NCI-H1048 (cell line): ENCODE data around the gene A1BG.

Experiments
- DNase-seq: peaks from one replicate; lab custom pipeline; 2025; lab: John Stamatoyannopoulos, UW

Gene A1BG, protein sequence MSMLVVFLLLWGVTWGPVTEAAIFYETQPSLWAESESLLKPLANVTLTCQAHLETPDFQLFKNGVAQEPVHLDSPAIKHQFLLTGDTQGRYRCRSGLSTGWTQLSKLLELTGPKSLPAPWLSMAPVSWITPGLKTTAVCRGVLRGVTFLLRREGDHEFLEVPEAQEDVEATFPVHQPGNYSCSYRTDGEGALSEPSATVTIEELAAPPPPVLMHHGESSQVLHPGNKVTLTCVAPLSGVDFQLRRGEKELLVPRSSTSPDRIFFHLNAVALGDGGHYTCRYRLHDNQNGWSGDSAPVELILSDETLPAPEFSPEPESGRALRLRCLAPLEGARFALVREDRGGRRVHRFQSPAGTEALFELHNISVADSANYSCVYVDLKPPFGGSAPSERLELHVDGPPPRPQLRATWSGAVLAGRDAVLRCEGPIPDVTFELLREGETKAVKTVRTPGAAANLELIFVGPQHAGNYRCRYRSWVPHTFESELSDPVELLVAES

DNA sequence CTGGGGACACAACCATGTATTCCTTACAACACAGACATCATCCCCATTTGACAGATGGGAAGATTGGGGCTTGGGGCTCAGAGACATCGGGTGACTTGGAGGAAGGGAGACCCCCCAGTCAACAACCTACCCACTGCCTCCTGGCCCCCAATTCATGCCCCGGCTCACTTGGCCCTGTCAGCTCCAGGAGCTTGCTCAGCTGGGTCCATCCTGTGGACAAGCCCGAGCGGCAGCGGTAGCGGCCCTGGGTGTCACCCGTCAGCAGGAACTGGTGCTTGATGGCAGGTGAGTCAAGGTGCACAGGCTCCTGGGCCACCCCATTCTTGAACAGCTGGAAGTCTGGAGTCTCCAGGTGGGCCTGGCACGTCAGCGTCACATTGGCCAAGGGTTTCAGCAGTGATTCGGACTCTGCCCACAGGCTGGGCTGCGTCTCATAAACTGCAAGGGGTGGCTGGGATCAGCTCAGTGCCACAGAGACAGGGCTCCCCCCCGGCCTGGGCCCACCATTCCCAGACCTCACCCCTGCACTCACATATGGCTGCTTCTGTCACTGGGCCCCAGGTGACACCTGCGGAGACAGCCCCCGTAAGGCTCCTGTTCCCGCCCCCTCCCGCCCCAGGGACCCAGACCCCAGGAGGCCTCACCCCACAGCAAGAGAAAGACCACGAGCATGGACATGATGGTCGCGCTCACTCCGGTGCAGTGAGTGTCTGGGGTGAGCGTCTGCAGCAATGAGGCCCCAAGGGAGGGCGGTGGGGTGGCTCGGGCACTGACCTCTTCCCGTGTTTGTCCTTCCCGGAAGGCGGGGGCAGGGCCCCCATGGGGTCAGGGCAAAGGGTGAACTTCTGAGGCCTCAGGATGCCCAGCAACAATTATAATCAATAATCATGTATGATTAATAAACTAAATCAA lies at the start of gene A1BG:
Gene A1BG (minus strand): TSS at position 733 of the 912 bp plus-strand sequence. CDS start 55 bp downstream, at position 678.
- no peak for DNase-seq

DNA sequence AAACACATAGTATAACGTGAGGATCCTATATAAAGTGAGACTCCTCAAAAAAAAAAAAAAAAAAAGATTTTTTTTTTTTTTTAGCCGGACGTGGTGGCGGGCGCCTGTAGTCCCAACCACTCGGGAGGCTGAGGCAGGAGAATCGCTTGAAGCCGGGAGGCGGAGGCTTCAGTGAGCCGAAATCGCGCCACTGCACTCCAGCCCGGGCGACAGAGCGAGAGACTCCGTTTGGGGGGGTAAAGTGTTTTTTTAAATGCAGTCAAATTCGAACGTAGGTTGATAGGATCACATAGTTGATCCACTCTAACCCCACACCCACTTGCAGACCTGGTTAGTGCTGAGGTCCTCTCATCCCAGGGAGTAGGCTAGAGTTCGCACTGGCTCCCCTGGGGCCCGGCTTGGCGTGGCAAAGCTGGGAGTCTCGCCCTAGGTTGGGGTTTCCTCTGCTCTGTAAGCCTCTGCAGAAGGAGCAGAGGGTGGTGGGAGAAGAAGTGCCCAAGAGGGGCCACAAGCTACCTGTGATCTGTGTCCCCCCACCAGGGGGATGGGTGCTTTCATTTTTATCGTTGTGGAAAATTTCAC lies 48.6 kb upstream of the A1BG start:
- DNase-seq, result no peak

DNA sequence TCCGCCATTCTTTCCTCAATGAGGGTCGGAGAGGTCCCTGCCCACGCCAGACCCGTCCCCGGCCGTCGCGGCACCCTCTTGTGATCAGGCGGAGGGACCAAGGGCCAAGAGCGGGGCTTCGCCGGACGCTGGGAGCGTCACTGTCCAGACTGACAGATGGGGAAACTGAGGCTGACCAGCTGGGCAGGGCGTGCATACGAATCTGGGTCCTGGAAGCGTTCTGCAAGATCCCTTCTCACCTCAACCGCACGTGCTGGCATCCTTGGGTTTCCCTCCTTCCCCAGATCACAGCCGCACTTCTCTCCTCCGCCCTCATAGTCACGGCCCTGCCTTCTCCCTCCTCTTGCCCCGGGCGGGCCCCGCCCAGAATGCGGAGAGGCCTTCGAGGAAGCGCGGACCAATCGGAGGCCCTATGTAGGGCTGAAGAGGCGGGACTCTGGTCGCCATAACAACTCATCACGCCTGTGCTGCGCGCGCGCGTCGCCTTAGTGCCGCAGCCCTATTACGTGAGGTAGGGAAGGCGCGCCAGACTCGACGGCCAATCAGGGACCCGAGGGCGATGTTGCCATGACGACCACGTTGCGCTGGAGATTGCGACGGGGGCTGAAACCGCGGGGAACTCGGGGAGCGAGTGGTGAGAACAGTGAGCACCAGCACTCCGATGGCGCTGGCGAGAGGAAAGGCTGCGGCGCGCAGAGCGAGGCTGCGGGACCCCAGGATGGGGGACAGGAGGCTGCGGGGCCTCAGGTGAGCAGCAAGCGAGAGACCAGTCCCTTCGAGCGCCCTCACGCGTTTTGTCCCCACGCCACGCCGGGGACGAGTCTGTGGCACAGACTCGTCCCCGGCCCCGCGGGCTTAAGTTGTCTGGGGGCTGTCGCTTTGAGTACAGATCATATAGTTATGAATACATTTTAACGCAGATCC lies 47.9 kb upstream of the A1BG start:
- peak; percentile 99 for DNase-seq

DNA sequence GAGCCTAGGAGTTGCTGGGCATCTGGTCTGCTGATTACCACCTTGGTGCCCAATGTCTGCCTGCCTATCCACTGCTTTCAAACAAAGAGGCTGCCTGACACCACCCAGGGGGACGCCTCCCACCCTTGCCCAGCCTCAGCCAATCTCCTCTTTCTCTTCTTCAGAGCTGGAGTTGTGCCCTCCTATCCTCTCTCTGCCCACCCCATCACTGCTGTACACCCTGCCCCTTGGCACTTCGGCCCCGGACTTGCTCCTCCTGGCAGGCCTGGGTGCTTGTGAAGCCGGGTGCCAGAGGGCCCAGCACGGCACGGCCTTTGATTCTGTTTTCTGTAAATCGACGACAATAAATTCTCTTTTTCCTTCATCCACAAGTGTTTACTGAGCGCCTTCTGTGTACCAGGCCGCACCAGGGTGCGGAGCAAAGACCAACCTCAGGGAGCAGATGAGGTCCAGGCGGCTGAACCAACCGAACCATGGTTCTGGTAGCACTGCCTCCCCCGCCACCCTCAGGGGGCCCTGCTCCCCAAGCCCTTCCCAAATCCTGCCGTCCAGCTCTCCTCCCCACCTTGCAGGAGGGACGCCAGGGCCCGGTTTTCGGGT lies 47.1 kb upstream of the A1BG start:
- DNase-seq, result no peak

DNA sequence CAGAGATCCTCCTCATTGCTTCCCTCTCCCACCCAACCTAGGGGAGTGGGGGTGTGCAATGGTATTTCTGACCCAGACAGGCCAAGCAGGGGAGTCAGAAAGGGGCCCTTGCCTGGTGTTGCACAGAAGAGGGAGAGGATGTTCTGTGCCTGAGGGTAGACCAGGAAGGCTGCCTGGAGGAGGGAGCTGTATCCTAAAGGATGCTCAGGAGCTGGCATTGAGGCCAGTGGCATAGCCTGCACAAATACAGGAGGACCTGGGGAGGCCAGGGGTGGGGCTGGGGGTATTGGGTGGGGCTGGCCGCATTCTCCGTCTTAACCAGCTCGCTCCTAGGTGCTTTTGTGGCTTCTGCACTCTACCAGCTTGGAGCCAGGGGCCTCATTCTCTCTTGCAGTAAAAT lies 46.6 kb upstream of the A1BG start:
- no peak for DNase-seq

DNA sequence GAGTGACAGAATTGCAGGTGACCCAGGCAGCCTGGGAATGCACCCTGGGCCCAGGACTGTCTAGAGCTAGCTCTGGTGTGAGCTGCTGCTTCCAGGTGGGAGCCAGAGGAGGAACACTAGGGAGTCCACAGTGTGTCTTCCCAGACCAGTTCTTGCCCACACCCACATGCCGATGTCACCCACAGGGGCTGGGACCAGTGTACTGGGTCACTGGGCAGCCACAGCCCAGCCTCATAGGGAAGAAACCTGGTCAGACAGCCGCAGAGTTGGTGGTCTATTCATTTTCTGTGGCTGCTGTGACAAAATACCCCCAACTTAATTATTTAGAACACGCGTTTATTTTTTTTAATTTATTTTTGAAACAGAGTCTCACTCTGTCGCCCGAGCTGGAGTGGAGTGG lies 45.3 kb upstream of the A1BG start:
- no peak for DNase-seq

DNA sequence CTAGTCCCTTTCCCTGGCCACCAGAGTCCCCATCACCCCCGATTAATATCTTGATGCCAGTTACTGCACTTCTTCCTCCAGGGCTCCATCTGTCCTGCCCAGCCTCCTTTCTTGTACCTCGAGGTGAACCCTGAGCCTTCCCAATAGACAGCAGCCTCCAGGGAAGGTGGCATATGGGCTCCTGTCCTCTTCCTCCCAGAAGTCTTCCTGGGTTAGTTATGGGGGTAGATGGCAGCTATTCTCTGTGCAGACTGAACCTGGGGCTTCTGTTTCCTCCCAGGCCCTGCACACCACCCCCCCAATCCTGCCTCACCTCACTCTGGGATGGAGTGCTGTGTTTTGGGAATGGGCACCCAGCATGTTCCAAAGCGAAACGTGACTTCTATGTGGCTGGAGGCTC lies 44.8 kb upstream of the A1BG start:
- no peak for DNase-seq

DNA sequence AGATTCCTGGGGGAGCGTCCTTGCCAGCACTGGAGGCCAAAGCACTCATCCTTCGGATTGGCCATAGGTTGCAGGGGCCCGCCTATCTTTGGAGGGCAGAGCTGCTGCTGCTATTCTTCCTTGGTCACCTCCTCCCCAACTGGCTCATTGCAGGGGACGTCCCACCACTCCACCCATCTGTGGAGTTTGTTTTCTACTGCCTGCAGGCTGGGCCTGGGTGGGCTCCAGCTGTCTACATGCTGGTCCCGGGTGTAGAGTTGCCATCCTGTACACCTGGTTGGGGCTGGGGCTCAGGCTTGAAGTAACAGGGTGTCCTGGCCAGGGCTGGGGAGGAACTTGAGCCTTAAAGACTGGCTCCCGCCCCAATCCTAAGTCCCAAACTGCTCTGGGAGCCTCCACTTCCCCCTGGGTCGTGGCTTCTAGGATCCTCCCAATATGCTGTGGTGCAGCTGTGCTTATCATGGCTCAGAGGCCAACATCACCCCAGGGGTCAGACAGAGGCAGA lies 44.3 kb upstream of the A1BG start:
- no peak for DNase-seq

DNA sequence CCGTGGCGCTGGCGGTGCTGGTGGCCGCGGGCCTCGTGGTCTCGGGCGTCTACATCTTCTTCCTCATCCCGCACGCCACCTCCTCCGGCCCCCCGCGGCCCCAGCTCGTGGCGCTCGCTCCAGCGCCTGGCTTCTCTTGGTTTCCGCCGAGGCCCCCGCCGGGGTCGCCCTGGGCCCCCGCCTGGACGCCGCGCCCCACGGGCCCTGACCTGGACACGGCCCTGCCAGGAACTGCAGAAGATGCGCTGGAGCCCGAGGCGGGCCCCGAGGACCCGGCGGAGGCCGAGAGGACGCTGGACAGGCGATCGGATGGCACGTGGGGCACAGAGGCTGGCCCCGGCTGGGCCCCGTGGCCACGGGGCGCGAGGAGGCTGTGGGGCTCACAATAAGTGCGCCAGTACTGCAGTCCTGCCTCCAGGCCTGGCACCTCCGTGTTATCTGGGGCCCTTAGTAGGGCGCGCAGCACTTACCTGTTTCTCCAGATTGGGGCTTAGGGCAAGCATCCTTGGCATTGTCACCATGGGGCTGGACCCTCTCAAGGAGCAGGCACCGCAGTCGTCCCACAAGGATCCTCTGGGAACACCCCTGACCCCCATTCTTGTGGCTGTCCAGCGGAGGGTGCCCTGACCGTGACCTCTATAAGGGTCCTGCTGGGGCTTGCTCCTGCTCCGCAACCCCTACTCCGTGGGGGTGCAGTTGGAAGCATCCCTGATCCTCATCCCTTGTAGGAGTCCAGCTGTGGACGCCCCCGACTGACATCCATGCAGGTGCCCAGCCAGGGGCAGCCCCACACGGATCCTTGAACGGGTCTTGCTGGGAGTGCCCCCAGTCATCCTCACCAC lies 43.6 kb upstream of the A1BG start:
- DNase-seq, result no peak

DNA sequence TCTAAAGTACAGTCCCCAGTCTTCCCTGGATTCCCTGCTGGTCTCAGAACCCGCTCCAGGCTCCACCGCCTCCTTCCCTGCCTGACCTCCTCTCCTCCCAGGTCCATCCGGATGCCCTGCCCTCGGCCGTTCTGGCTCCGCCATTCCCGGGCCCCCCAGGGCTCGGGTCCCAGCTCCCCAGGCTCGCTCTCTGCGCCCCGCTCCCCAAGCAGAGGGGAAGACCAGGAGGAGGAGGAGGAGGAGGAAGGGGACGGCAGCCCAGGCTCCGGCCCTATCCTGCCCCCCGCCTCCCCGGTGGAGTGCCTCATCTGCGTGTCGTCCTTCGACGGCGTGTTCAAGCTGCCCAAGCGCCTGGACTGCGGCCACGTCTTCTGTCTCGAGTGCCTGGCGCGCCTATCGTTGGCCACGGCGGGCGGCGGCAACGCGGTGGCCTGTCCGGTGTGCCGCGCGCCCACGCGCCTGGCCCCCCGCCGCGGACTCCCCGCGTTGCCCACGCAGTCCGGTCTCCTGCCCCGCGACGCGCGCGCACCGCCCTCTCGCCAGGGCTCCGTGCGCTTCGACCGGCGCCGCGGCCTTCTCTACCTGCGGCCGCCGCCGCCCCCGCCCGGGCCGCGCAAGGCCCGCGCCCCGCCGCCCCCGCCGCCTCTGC lies 42.8 kb upstream of the A1BG start:
- DNase-seq, result no peak

DNA sequence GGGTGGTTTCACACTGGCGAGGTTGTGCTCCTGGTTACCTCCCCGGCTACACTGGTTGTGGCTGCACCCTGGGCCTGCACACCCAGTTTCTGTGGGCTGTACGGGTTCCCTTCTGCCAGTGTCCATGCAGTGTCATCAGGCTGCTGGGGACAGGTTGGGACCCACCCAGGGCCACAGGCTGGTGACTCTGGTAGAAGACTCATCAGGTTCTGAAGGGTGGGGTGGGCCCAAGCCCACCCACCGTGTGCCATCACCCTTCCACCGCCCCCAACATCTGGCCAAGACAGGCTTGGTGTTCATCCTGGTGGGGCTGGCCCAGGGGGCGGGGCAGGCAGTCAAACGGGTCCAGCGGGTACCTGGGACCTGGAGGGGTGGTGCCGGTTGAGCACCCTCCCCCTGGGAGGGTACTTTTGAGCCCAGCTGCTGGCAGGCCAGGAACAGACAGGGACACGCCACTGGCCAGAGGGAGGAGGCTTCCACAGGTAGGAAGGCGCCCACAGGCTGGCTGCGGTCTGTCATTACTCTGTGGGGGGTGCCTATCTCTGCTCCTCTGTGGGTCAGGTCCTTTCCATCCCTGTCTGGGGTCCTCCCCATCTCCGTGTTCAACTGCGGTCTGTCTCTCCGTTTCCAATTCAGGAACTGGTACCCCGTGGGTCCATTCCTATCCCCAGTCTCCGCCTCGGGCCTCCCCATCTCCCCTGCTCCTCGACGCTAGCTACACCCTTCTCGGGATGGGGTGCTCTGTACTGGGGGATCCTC lies 42.1 kb upstream of the A1BG start, which contains the start of gene RNF225:
Gene RNF225 (plus strand): TSS at position 437 of the 759 bp plus-strand sequence. CDS start 434 bp downstream, outside the sequence.
- no peak for DNase-seq

DNA sequence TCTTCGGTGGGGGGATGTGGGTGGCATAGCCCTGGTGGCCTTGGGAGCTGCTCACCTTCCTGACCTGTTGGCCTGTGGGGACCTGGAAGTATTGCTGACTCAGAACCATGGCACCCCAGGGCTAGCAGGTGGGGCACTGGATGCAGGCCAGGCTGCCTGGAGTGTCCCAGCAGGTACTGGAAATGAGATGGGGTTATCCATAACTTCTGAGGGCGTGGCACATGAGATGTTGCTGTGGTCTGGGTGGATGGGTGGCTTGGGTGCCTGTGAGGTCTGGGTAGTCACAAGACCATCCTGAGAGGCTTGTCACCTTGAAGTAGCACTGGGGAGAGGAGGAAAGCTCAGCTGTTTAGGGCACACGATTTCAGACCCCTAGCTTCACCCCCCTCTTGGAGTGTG lies 41.5 kb upstream of the A1BG start:
- DNase-seq, result no peak

DNA sequence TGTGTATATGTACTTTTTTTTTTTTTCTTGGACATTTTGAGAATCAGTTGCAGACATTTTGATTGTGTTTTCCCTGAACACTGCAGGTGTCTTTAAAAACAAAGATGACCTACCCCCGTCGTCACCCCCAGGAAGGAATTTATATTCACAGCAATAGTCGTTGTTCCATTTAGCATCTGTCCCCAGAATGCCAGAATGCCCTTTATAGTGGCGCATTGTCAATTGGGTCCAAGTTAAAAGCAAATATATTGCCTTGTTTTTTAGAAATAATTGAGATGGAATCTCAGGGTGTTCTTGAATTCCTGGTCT lies 40.4 kb upstream of the A1BG start:
- DNase-seq, result no peak

DNA sequence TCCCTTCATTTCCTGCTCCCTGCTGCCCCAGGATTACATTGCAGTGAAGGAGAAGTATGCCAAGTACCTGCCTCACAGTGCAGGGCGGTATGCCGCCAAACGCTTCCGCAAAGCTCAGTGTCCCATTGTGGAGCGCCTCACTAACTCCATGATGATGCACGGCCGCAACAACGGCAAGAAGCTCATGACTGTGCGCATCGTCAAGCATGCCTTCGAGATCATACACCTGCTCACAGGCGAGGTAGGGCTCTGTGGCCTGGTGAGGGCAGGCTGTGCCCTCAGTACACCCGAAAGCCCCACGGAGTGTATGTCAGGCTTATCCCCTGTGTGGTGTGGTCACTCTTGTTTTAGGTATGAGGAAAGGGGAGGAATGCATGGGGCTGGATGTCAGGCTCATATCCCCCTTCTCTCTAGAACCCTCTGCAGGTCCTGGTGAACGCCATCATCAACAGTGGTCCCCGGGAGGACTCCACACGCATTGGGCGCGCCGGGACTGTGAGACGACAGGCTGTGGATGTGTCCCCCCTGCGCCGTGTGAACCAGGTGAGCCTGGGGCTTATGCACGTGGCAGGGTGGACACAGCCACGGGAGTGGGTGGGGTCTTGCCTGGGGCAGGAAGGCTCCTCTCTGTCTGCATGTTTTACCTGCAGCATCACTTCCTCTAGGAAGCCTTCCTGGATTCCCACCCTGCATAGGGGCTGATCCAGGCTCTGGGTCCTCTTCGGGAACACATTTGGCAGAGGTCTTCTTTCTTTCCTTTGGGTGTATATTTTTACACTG lies 39.8 kb upstream of the A1BG start:
- DNase-seq, result no peak

DNA sequence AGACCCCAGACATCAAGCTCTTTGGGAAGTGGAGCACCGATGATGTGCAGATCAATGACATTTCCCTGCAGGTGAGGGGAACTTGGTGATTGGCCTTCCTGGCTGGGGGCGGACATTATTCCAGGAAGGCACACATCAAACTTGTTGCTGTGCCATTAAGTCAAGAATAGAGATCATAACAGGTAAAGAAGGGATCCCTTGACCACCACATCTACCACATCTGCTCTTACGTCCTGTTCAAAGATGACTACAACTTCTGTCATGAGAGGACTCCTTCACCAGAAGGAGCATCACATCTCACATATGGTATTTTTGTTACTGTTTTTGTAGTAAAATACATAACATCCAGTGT lies 34.9 kb upstream of the A1BG start:
- DNase-seq, result no peak

DNA sequence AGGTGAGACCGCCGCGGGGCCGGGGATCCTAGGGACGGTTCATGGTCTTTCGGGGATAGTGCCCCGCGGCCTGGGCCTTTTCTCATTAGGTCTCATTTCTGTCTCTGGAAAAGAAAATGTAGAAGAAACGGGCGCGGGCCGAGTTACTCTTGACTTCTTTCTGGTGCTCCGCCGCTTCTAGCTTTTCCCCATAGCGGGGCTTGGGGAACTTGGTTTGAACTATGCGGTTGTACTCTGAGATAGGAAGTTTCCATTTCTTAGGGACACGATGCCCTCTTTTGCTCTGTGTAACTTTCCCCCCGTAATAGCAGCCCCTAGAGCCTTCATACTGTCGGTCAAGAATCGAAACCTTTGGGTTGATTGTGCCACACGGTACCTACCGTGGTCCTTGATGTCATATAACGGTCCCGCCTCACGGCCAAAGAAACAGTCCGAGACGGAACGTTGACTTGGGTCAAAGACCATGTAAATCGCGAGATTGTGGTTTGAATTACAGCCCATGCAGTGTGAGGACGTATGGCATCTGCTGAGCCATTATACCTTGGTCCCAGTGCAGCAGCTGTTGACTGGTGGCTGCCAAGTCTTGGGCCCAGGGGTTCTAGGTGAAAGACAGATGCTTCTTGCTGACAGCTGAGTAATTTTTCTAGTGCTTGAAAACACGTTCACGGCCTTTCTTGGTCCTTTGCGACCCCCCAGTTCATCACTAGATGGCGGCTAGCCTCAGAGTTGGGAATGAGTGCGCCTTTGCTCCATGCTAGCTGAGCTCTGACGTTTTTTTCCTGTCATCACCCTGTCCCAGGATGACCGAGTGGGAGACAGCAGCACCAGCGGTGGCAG lies 34.3 kb upstream of the A1BG start:
- DNase-seq, result no peak
